SK-N-SH (cell line): ENCODE results near the gene COQ9. TPM values are rescaled to one million over a fixed set of nuclear protein-coding genes. Genes with fewer than 3 reads are reported as not detected.

Experiments
- CTCF ChIA-PET: fragments of 300-600, 350-600 bp; formaldehyde crosslinking; extraction: SDS; loops from one replicate; lab custom pipeline; 2021; lab: Yijun Ruan, JAX
- POLR2A ChIA-PET: fragments of 350-600 bp; sonication (Branson Sonifier 250); formaldehyde crosslinking; extraction: SDS; loops from one replicate; lab custom pipeline; 2020; ENCODE audit warnings: antibody characterized with exemption, inconsistent platforms; lab: Yijun Ruan, JAX
- DNase-seq: peaks from one replicate; pipeline ENCODE4 v3.0.0; 2012
- H2AFZ ChIP-seq: fragments of 200-600 bp; sonication (generic); 2 replicates; pipeline ENCODE4 v1.8.1; 2016; ENCODE audit warnings: antibody characterized with exemption, mild to moderate bottlenecking, low read depth
- H3F3A ChIP-seq: fragments of 200-600 bp; sonication (generic); replicated peaks from 2 replicates; pipeline ENCODE3; 2016; ENCODE audit warnings: antibody characterized with exemption, mild to moderate bottlenecking; ENCODE audit not compliant: insufficient read depth
- H3K27ac ChIP-seq, 2 experiments: fragments of 200-500 bp in 1 of 2; fragments of 200-600 bp in 1 of 2; sonication (Bioruptor generic) in 1 of 2; sonication (generic), shearing (Covaris generic) in 1 of 2; 2 replicates each; pipeline versions ENCODE4 v1.5.1 to v1.6.1; 2014 to 2016; ENCODE audit warnings: low read depth in 2 of 2, inconsistent platforms in 1 of 2, low read length in 1 of 2, mild to moderate bottlenecking in 1 of 2, mixed read lengths in 1 of 2
- H3K27me3 ChIP-seq: fragments of 200-600 bp; sonication (generic), shearing (Covaris generic); 2 replicates; pipeline ENCODE4 v1.6.1; 2016; ENCODE audit warnings: mixed run types; ENCODE audit not compliant: insufficient read depth
- H3K36me3 ChIP-seq, 2 experiments: fragments of 200-500 bp in 1 of 2; fragments of 200-600 bp in 1 of 2; sonication (Bioruptor generic) in 1 of 2; sonication (generic) in 1 of 2; replicated peaks in 1 of 2; 2 replicates each; pipeline versions ENCODE3 to v1.5.1; 2014 to 2016; ENCODE audit warnings: low read length in 1 of 2, mild to moderate bottlenecking in 1 of 2; ENCODE audit not compliant: insufficient read depth in 2 of 2, control insufficient read depth in 1 of 2
- H3K4me1 ChIP-seq, 2 experiments: fragments of 200-500 bp in 1 of 2; fragments of 200-600 bp in 1 of 2; sonication (Bioruptor generic) in 1 of 2; sonication (generic), shearing (Covaris generic) in 1 of 2; 2 replicates each; pipeline versions ENCODE4 v1.5.1 to v1.6.1; 2014 to 2016; ENCODE audit warnings: low read depth in 1 of 2, low read length in 1 of 2, mixed run types in 1 of 2; ENCODE audit not compliant: insufficient read depth in 2 of 2, control insufficient read depth in 1 of 2
- H3K4me2 ChIP-seq: fragments of 200-600 bp; sonication (generic), shearing (Covaris generic); 2 replicates; pipeline ENCODE4 v1.6.1; 2017; ENCODE audit warnings: mixed run types
- H3K4me3 ChIP-seq, 2 experiments: fragments of 200-500 bp in 1 of 2; fragments of 200-600 bp in 1 of 2; sonication (Bioruptor generic) in 1 of 2; sonication (generic), shearing (Covaris generic) in 1 of 2; 2 replicates each; pipeline versions ENCODE4 v1.5.1 to v1.8.1; 2014 to 2016; ENCODE audit warnings: low read depth in 2 of 2, inconsistent platforms in 1 of 2, low read length in 1 of 2, mild to moderate bottlenecking in 1 of 2, mixed read lengths in 1 of 2, moderate library complexity in 1 of 2
- H3K79me2 ChIP-seq: fragments of 200-600 bp; sonication (generic); 2 replicates; pipeline ENCODE4 v1.8.1; 2017; ENCODE audit warnings: mild to moderate bottlenecking; ENCODE audit not compliant: insufficient read depth
- H3K9ac ChIP-seq: fragments of 200-600 bp; sonication (generic); 2 replicates; pipeline ENCODE4 v1.6.1; 2017; ENCODE audit warnings: mixed run types
- H3K9me2 ChIP-seq: fragments of 200-600 bp; sonication (generic); 2 replicates; pipeline ENCODE4 v1.6.1; 2017; ENCODE audit warnings: mixed run types
- H3K9me3 ChIP-seq: fragments of 200-600 bp; sonication (generic); 2 replicates; pipeline ENCODE4 v1.6.1; 2017; ENCODE audit warnings: mixed run types, mild to moderate bottlenecking, moderate library complexity
- H4K20me1 ChIP-seq: fragments of 200-600 bp; sonication (generic); 2 replicates; pipeline ENCODE4 v1.6.1; 2017; ENCODE audit warnings: mild to moderate bottlenecking, mixed run types; ENCODE audit not compliant: insufficient read depth
- CHD2 ChIP-seq: fragments of 150-350 bp; IDR thresholded peaks from 2 replicates; pipeline ENCODE4 v1.6.1; 2018; ENCODE audit warnings: low read length; ENCODE audit not compliant: partially characterized antibody
- ELF1 ChIP-seq: IDR thresholded peaks from 2 replicates; pipeline ENCODE4 v1.4.0; 2012
- FOSL2 ChIP-seq: IDR thresholded peaks from 2 replicates; pipeline ENCODE4 v1.4.0; 2012; ENCODE audit warnings: low read depth, mild to moderate bottlenecking, moderate library complexity, borderline replicate concordance
- FOXJ3 ChIP-seq: sonication (generic); formaldehyde crosslinking; IDR thresholded peaks from 2 replicates; pipeline ENCODE4 v1.5.1; 2020; ENCODE audit warnings: mild to moderate bottlenecking, missing genetic modification reagents
- GABPA ChIP-seq: IDR thresholded peaks from 2 replicates; pipeline ENCODE4 v1.4.0; 2012; ENCODE audit warnings: low read depth, mild to moderate bottlenecking
- GATA2 ChIP-seq: sonication (generic); formaldehyde crosslinking; IDR thresholded peaks from 2 replicates; pipeline ENCODE4 v1.5.0; 2020; ENCODE audit warnings: mild to moderate bottlenecking, missing genetic modification reagents
- JUND ChIP-seq: IDR thresholded peaks from 2 replicates; pipeline ENCODE4 v1.4.0; 2012
- MAX ChIP-seq: IDR thresholded peaks from 2 replicates; pipeline ENCODE4 v1.4.0; 2012; ENCODE audit warnings: low read depth
- MEF2A ChIP-seq: IDR thresholded peaks from 2 replicates; pipeline ENCODE4 v1.4.0; 2012; ENCODE audit warnings: low read depth, borderline replicate concordance
- RAD21 ChIP-seq: IDR thresholded peaks from 2 replicates; pipeline ENCODE4 v1.6.1; 2012; ENCODE audit warnings: mild to moderate bottlenecking, low read length
- RCOR1 ChIP-seq: fragments of 150-350 bp; IDR thresholded peaks from 2 replicates; pipeline ENCODE4 v1.6.1; 2017; ENCODE audit warnings: antibody characterized with exemption, low read length
- RFX5 ChIP-seq: IDR thresholded peaks from 2 replicates; pipeline ENCODE4 v1.6.1; 2012; ENCODE audit warnings: mild to moderate bottlenecking, improper control_type of control experiment, low read length
- SMC3 ChIP-seq: IDR thresholded peaks from 2 replicates; pipeline ENCODE4 v1.6.1; 2012; ENCODE audit warnings: low read depth, low read length, improper control_type of control experiment
- TAF1 ChIP-seq: IDR thresholded peaks from 2 replicates; pipeline ENCODE4 v1.6.1; 2012; ENCODE audit warnings: low read depth, mild to moderate bottlenecking, low read length, moderate library complexity, borderline replicate concordance
- TCF12 ChIP-seq: IDR thresholded peaks from 2 replicates; pipeline ENCODE4 v1.4.0; 2012
- TEAD4 ChIP-seq: IDR thresholded peaks from 2 replicates; pipeline ENCODE4 v1.4.0; 2012; ENCODE audit warnings: mild to moderate bottlenecking, borderline replicate concordance; ENCODE audit not compliant: insufficient read depth
- YY1 ChIP-seq: IDR thresholded peaks from 2 replicates; pipeline ENCODE4 v1.4.0; 2012; ENCODE audit warnings: low read depth, mild to moderate bottlenecking
- WGBS: methylation state at CpG from one replicate; pipeline ENCODE4 v1.1.6; 2017; ENCODE audit warnings: low lambda C conversion rate; 5-methylcytosine and 5-hydroxymethylcytosine counted together
- polyA plus RNA-seq, 3 experiments: library from polyadenylated mRNA; depleted of rRNA; stranded (reverse); fragments of >200 nt; gene quantifications; 2 replicates each; pipeline ENCODE4 v1.2.3, GENCODE V29; 2012
- TF ChIP-seq, protein P1 (sequence below): IDR thresholded peaks from 2 replicates; pipeline ENCODE4; 2012
- TF ChIP-seq, protein P2 (sequence below): IDR thresholded peaks from 2 replicates; pipeline ENCODE4 v1.4.0; 2012; ENCODE audit warnings: low read depth, borderline replicate concordance
- TF ChIP-seq, protein P3 (sequence below): fragments of 200-600 bp; sonication (generic); IDR thresholded peaks from 2 replicates; pipeline ENCODE4 v1.6.1; 2017; ENCODE audit warnings: antibody characterized with exemption, mild to moderate bottlenecking, moderate library complexity

COQ9 gene
- polyA plus RNA-seq, 1 of the 3 experiments (the other 2 are of a cell fraction) = 81.2 TPM

GRCh38 chr16:57452021-57452420, 4.7 kb downstream of the COQ9 start:
- Histone ChIP-seq H4K20me1 (no peaks in the 10 kb centered on the region), H2AFZ (no peak overlapping the region), H3K9me2 (no peaks in the 10 kb centered on the region), H3K9ac (no peak overlapping the region), H3K4me2 (no peak overlapping the region), H3K79me2 (peaks cover 25% of the 10 kb centered on the region), H3K36me3 (peaks cover 34 to 54% of the 10 kb centered on the region in 2 experiments), H3K27ac (no peak overlapping the region), H3K27me3 (no peaks in the 10 kb centered on the region), H3K4me3 (no peak overlapping the region), H3F3A (no peaks in the 10 kb centered on the region), H3K4me1 (peaks cover 2 to 3% of the 10 kb centered on the region in 2 experiments; a peak in 2 of 4 replicates), H3K9me3 (no peaks in the 10 kb centered on the region)
- no peak for DNase-seq
- WGBS = 94% methylated on average over 10 of the region's 10 CpGs
- CTCF ChIA-PET = interaction anchor here (0.9 to 9.2 kb wide), 4 partner anchors 11 to 80 kb away, joined by 3 to 53 read pairs (median 15); partner anchors contain the start of genes CX3CL1 and POLR2C
- TF ChIP-seq TCF12 = no peak
- TF ChIP-seq TAF1 = no peak
- TF ChIP-seq ELF1 = no peak
- no peak for TF ChIP-seq MEF2A
- no peak for TF ChIP-seq GABPA
- TF ChIP-seq, protein P1, sequence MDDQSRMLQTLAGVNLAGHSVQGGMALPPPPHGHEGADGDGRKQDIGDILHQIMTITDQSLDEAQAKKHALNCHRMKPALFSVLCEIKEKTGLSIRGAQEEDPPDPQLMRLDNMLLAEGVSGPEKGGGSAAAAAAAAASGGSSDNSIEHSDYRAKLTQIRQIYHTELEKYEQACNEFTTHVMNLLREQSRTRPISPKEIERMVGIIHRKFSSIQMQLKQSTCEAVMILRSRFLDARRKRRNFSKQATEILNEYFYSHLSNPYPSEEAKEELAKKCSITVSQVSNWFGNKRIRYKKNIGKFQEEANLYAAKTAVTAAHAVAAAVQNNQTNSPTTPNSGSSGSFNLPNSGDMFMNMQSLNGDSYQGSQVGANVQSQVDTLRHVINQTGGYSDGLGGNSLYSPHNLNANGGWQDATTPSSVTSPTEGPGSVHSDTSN = no peak
- TF ChIP-seq YY1 = no peak
- no peak for TF ChIP-seq GATA2
- POLR2A ChIA-PET = no interaction called here

DNA sequence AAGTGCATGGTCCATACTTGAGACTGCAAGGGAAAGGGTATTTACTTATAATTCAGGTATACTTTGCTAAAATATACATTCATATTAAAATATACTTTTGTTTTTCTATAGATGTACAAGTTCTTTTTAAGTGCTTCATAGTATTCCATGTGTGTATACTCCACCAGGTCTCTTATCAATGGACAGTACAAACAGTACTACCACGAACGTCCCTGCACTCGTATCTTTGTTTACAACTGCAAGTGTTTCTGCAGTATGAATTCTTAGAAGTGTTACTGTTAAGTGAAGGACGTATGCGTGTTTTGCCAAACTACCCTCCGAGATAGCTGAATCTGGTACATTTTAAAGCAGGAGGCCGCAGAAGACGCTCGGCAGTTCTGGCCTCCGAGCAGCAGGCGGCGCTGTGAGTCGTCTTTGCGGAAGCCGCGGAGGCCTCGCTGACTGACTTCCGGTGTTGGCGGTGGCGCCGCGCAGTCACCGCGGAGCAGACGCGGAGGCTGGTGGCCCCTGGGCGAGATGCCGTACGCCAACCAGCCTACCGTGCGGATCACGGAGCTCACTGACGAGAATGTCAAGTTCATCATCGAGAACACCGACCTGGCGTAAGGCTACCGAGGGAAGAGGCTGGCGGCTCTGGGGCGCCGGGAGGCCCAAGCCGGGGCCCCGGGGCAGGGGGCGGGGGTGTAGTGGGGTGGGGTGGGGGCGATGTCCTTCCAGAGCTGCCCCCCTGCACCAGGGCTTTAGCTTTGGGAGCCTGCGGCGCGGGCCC, 15.1 kb downstream of the COQ9 start, which contains the start of gene POLR2C:
POLR2C (plus strand) TSS at position 471 of the 769 bp plus-strand sequence; CDS start at position 517, 46 bp downstream.
- H3K9me2 ChIP-seq = no peaks in the 10 kb centered on the region
- H3K79me2 ChIP-seq = peaks cover 35% of the 10 kb centered on the region
- H3K4me3 ChIP-seq = peak within 1 kb of the TSS; percentile 72 to 97
- H4K20me1 ChIP-seq = no peaks in the 10 kb centered on the region
- no peak within 1 kb of the TSS; the same call in 1 of the 2 replicates for H2AFZ ChIP-seq
- peak; percentile 92 for DNase-seq
- peaks cover 8 to 13% of the 10 kb centered on the region in 2 experiments; a peak in 1 of 4 replicates for H3K4me1 ChIP-seq
- POLR2A ChIA-PET = interaction anchor here (1.0 to 3.2 kb wide), 11 partner anchors 8 to 197 kb away, joined by 3 to 17 read pairs (median 7); partner anchors contain the start of genes CIAPIN1, COQ9 and DOK4
- no peaks in the 10 kb centered on the region for H3K27me3 ChIP-seq
- peak within 1 kb of the TSS; percentile 74 for H3K9ac ChIP-seq
- H3K36me3 ChIP-seq = peaks cover 32 to 61% of the 10 kb centered on the region in 2 experiments
- 2% methylated on average over 21 of the region's 47 CpGs for WGBS
- H3K27ac ChIP-seq = peak within 1 kb of the TSS; percentile 12 to 89; a peak in 2 of 4 replicates
- no peaks in the 10 kb centered on the region for H3K9me3 ChIP-seq
- CTCF ChIA-PET = interaction anchor here (0.6 to 13.6 kb wide), 31 partner anchors 8 to 761 kb away, joined by 3 to 218 read pairs (median 5); partner anchors contain the start of genes ADGRG5, CCDC102A, CIAPIN1 and COQ9
- peaks cover 8% of the 10 kb centered on the region for H3F3A ChIP-seq
- H3K4me2 ChIP-seq = peak within 1 kb of the TSS; percentile 95
- TF ChIP-seq, protein P2, sequence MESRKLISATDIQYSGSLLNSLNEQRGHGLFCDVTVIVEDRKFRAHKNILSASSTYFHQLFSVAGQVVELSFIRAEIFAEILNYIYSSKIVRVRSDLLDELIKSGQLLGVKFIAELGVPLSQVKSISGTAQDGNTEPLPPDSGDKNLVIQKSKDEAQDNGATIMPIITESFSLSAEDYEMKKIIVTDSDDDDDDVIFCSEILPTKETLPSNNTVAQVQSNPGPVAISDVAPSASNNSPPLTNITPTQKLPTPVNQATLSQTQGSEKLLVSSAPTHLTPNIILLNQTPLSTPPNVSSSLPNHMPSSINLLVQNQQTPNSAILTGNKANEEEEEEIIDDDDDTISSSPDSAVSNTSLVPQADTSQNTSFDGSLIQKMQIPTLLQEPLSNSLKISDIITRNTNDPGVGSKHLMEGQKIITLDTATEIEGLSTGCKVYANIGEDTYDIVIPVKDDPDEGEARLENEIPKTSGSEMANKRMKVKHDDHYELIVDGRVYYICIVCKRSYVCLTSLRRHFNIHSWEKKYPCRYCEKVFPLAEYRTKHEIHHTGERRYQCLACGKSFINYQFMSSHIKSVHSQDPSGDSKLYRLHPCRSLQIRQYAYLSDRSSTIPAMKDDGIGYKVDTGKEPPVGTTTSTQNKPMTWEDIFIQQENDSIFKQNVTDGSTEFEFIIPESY = peak; percentile 73; the same call in 1 of the 2 replicates
- TF ChIP-seq MAX (peak; percentile 80), JUND (no peak), RFX5 (no peak), FOSL2 (no peak), FOXJ3 (CRISPR knock-in tag) (no peak), TCF12 (no peak), TEAD4 (no peak), CHD2 (peak; percentile 91), RCOR1 (peak; percentile 50), SMC3 (peak; percentile 46; the same call in 1 of the 2 replicates), MEF2A (no peak), RAD21 (peak; percentile 49)
- TF ChIP-seq, protein P1 = no peak
- TF ChIP-seq, protein P3, sequence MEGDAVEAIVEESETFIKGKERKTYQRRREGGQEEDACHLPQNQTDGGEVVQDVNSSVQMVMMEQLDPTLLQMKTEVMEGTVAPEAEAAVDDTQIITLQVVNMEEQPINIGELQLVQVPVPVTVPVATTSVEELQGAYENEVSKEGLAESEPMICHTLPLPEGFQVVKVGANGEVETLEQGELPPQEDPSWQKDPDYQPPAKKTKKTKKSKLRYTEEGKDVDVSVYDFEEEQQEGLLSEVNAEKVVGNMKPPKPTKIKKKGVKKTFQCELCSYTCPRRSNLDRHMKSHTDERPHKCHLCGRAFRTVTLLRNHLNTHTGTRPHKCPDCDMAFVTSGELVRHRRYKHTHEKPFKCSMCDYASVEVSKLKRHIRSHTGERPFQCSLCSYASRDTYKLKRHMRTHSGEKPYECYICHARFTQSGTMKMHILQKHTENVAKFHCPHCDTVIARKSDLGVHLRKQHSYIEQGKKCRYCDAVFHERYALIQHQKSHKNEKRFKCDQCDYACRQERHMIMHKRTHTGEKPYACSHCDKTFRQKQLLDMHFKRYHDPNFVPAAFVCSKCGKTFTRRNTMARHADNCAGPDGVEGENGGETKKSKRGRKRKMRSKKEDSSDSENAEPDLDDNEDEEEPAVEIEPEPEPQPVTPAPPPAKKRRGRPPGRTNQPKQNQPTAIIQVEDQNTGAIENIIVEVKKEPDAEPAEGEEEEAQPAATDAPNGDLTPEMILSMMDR = peak; percentile 85
